ENCODE measurements around the gene HERC2. TPM values are rescaled to one million over a fixed set of nuclear protein-coding genes. Genes with fewer than 3 reads are reported as not detected.
"Not testable (repeated sequence)": the region's sequence is repeated elsewhere in the genome, so short reads cannot be mapped to it uniquely, and the experiment has no call there.

HERC2 gene
- total RNA-seq, 1 donor from 2014 or later = 55.3 TPM

GRCh38 chr15:28227303-28227702, 94.7 kb downstream of the HERC2 start:
- ATAC-seq; H3K9me3 ChIP-seq; DNase-seq; H3K4me3 ChIP-seq; H3K27me3 ChIP-seq (ENCODE audit: low read depth); intact Hi-C loops (cut with DNase I); H3K4me1 ChIP-seq; H3K27ac ChIP-seq: not testable (repeated sequence)
- TF ChIP-seq CTCF (IDR thresholded peaks at IDR 0.05) = peak; percentile 25
- H3K36me3 ChIP-seq = peaks cover 61% of the 10 kb centered on the region

GRCh38 chr15:28222612-28223011, 99.4 kb downstream of the HERC2 start:
- H3K4me1 ChIP-seq; DNase-seq; H3K9me3 ChIP-seq; H3K27me3 ChIP-seq (ENCODE audit: low read depth); intact Hi-C loops (cut with DNase I); ATAC-seq; H3K27ac ChIP-seq; H3K4me3 ChIP-seq: not testable (repeated sequence)
- H3K36me3 ChIP-seq = peaks cover 68% of the 10 kb centered on the region

GRCh38 chr15:28221696-28222095, 100.3 kb downstream of the HERC2 start:
- H3K27me3 ChIP-seq (ENCODE audit: low read depth); H3K4me1 ChIP-seq; ATAC-seq; intact Hi-C loops (cut with DNase I); H3K9me3 ChIP-seq; H3K27ac ChIP-seq; DNase-seq; H3K4me3 ChIP-seq: not testable (repeated sequence)
- H3K36me3 ChIP-seq = peaks cover 68% of the 10 kb centered on the region

GRCh38 chr15:28219116-28219515, 102.9 kb downstream of the HERC2 start:
- Histone ChIP-seq H3K9me3 (no peaks in the 10 kb centered on the region), H3K27ac (no peak overlapping the region), H3K36me3 (peaks cover 72% of the 10 kb centered on the region), H3K4me3 (no peak overlapping the region), H3K4me1 (no peaks in the 10 kb centered on the region), H3K27me3 (ENCODE audit: low read depth) (no peaks in the 10 kb centered on the region)
- ATAC-seq (no peak), DNase-seq (no peak)
- TF ChIP-seq CTCF (IDR thresholded peaks at IDR 0.05) = no peak
- intact Hi-C loops (cut with DNase I) = no loop called here

GRCh38 chr15:28216946-28217546, 104.9 kb downstream of the HERC2 start:
- peaks cover 71% of the 10 kb centered on the region for H3K36me3 ChIP-seq
- DNase-seq, ATAC-seq: not testable (repeated sequence)

GRCh38 chr15:28215521-28215920, 106.5 kb downstream of the HERC2 start:
- DNase-seq; H3K4me3 ChIP-seq; H3K27me3 ChIP-seq (ENCODE audit: low read depth); intact Hi-C loops (cut with DNase I); ATAC-seq; H3K9me3 ChIP-seq; H3K4me1 ChIP-seq; H3K27ac ChIP-seq: not testable (repeated sequence)
- peaks cover 77% of the 10 kb centered on the region for H3K36me3 ChIP-seq

More at GRCh38 chr15:28216946-28217546, 104.9 kb downstream of the HERC2 start:
- H3K4me1 ChIP-seq; intact Hi-C loops (cut with DNase I); H3K9me3 ChIP-seq; H3K27me3 ChIP-seq (ENCODE audit: low read depth); H3K4me3 ChIP-seq; H3K27ac ChIP-seq: not testable (repeated sequence)

GRCh38 chr15:28214006-28214790, 107.8 kb downstream of the HERC2 start:
- intact Hi-C loops (cut with DNase I) = not testable (repeated sequence)

GRCh38 chr15:28213393-28213792, 108.6 kb downstream of the HERC2 start:
- H3K4me1 ChIP-seq; H3K4me3 ChIP-seq; H3K27me3 ChIP-seq (ENCODE audit: low read depth); intact Hi-C loops (cut with DNase I); H3K9me3 ChIP-seq; DNase-seq; H3K27ac ChIP-seq: not testable (repeated sequence)
- H3K36me3 ChIP-seq = peaks cover 63% of the 10 kb centered on the region
- ATAC-seq = peak in 1 of 2 donors; percentile 58

More at GRCh38 chr15:28214006-28214790, 107.8 kb downstream of the HERC2 start:
- H3K36me3 ChIP-seq = peaks cover 71% of the 10 kb centered on the region
- not testable (repeated sequence) for H3K27ac ChIP-seq; DNase-seq; H3K4me1 ChIP-seq; H3K4me3 ChIP-seq; ATAC-seq; H3K9me3 ChIP-seq; H3K27me3 ChIP-seq (ENCODE audit: low read depth)
